Upper lobe of right lung (tissue), 1 donor: ENCODE results near the gene TMEM134. TPM values are rescaled to one million over a fixed set of nuclear protein-coding genes. Genes with fewer than 3 reads are reported as not detected.
A peak's percentile ranks its signal among the peaks of the same experiment; 100 is the strongest.

ENCODE experiments used
- ATAC-seq: fragments of 200-7000 bp; cut with Tn5 transposase; one replicate; pipeline ENCODE4 v1.9.1; 2020; ENCODE audit warnings: mild to moderate bottlenecking, moderate library complexity
- DNase-seq: peaks from one replicate; pipeline ENCODE4 v3.0.0-alpha.2; 2020
- H3K27ac ChIP-seq: fragments of 200-600 bp; one replicate; pipeline ENCODE4 v1.8.0; 2022
- H3K27me3 ChIP-seq: fragments of 200-600 bp; one replicate; pipeline ENCODE4 v1.8.0; 2022; ENCODE audit warnings: mild to moderate bottlenecking
- H3K36me3 ChIP-seq: fragments of 200-600 bp; one replicate; pipeline ENCODE4 v1.8.0; 2022
- H3K4me1 ChIP-seq: fragments of 200-600 bp; one replicate; pipeline ENCODE4 v1.8.0; 2022
- H3K4me3 ChIP-seq: fragments of 200-600 bp; one replicate; pipeline ENCODE4 v1.8.0; 2022; ENCODE audit warnings: mild to moderate bottlenecking
- H3K9me3 ChIP-seq: fragments of 200-600 bp; one replicate; pipeline ENCODE4 v1.8.0; 2022
- intact Hi-C: fragments of 100-400 bp; cut with DNase I; formaldehyde crosslinking; loops from one replicate; pipeline ENCODE4 v1.11.0; 2022
- total RNA-seq: library from RNA; stranded (reverse); fragmentation: NEBNext Ultra II Directional; extraction: Animal tissue kit (Norgen Biotek cat#: 25700); gene quantifications from one replicate; pipeline ENCODE4 v1.2.1, GENCODE V29; 2021
- TF ChIP-seq, protein P1 (sequence below): fragments of 200-600 bp; IDR thresholded peaks from one replicate; pipeline ENCODE4 v1.8.0; 2022; ENCODE audit warnings: antibody characterized with exemption
- donor health status: DM: no; HTN: yes; CAD: no; lungs with severe emphysema.

TMEM134 gene
- total RNA-seq, 1 donor from 2014 or later: 46.9 TPM

DNA sequence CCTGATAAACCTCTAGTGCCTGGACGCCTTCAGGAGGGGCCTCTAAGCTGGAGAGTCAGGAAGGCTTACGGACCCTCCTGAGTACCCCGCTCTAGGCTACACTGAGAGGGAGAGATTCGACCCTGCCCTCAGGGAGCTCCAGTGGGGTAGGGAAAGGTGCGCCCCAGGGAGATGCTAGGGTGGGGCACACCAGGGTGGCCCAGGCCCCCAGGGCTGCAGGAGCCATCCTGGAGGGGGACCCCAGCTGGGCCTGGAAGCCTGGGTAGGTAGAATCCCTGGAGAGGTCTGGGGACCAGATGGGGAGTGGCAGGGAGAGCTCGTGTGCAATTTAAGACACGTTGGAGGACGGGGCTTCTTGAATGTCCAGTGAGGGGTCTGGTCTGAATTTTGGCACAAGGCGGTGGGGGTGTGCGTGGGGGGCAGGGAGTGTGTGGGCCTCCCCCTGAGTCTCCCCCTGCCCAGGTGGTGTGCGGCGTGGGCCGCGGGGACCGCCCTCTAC lies 48.9 kb downstream of the TMEM134 start:
- no peak for DNase-seq
- ATAC-seq: no peak
- TF ChIP-seq, protein P1, sequence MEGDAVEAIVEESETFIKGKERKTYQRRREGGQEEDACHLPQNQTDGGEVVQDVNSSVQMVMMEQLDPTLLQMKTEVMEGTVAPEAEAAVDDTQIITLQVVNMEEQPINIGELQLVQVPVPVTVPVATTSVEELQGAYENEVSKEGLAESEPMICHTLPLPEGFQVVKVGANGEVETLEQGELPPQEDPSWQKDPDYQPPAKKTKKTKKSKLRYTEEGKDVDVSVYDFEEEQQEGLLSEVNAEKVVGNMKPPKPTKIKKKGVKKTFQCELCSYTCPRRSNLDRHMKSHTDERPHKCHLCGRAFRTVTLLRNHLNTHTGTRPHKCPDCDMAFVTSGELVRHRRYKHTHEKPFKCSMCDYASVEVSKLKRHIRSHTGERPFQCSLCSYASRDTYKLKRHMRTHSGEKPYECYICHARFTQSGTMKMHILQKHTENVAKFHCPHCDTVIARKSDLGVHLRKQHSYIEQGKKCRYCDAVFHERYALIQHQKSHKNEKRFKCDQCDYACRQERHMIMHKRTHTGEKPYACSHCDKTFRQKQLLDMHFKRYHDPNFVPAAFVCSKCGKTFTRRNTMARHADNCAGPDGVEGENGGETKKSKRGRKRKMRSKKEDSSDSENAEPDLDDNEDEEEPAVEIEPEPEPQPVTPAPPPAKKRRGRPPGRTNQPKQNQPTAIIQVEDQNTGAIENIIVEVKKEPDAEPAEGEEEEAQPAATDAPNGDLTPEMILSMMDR: no peak
- H3K36me3 ChIP-seq: no peaks in the 10 kb centered on the region
- H3K4me3 ChIP-seq: peak overlapping the region; percentile 54
- no peaks in the 10 kb centered on the region for H3K9me3 ChIP-seq
- intact Hi-C loops: no loop called here
- peaks cover 35% of the 10 kb centered on the region for H3K4me1 ChIP-seq
- no peaks in the 10 kb centered on the region for H3K27me3 ChIP-seq
- peak overlapping the region; percentile 79 for H3K27ac ChIP-seq

- TF ChIP-seq, protein P1: no peak
- Histone ChIP-seq H3K4me1 (peaks cover 40% of the 10 kb centered on the region), H3K27ac (peak overlapping the region; percentile 79), H3K4me3 (no peak overlapping the region), H3K9me3 (no peaks in the 10 kb centered on the region), H3K36me3 (no peaks in the 10 kb centered on the region), H3K27me3 (no peaks in the 10 kb centered on the region)
- DNase-seq (no peak), ATAC-seq (no peak)
- intact Hi-C loops: no loop called here
Measured at GRCh38 chr11:67419325-67420049, 49.6 kb downstream of the TMEM134 start.

DNA sequence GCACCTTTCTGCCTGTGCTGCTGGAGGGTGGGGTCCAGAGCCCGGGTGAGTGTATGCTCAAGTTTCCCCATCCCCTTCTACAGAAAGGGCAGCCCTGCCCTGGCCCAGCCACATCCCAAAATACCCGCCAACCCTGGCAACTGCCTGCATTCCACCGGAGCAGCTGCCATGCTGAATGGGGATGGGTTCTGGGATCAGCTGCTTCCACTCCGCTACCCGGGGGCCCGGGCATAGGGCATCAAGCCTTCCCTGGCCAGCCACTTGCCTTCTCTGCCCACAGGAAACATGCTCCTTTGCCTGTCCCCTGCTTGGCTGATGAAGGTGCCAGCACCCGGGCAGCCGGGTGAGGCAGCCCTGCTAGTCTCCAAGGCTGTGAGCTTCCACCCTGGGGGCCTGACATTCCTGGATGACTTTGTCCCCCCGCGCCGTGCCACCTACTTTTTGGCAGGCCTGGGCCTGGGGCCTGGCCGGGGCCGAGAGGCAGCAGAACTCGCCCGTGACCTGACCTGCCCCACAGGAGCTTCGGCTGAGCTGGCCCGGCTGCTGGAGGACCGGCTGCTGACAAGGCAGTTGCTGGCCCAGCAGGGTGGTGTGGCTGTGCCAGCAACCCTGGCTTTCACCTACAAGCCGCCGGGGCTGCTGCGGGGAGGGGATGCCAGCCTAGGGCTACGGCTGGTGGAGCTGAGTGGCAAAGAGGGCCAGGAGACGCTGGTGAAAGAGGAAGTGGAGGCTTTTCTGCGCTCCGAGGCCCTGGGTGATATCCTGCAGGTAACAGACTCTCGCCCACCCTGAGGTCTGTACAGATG lies 50.4 kb downstream of the TMEM134 start:
- DNase-seq (no peak), ATAC-seq (no peak)
- no peaks in the 10 kb centered on the region for H3K36me3 ChIP-seq
- intact Hi-C loops: no loop called here
- no peaks in the 10 kb centered on the region for H3K9me3 ChIP-seq
- TF ChIP-seq, protein P1: no peak
- no peak overlapping the region for H3K27ac ChIP-seq
- no peak overlapping the region for H3K4me3 ChIP-seq
- no peaks in the 10 kb centered on the region for H3K27me3 ChIP-seq
- peaks cover 40% of the 10 kb centered on the region for H3K4me1 ChIP-seq

- DNase-seq: no peak
- intact Hi-C loops: no loop called here
- no peaks in the 10 kb centered on the region for H3K9me3 ChIP-seq
- no peak overlapping the region for H3K4me3 ChIP-seq
- no peaks in the 10 kb centered on the region for H3K36me3 ChIP-seq
- peaks cover 40% of the 10 kb centered on the region for H3K4me1 ChIP-seq
- H3K27me3 ChIP-seq: no peaks in the 10 kb centered on the region
- no peak overlapping the region for H3K27ac ChIP-seq
- ATAC-seq: no peak
- TF ChIP-seq, protein P1: no peak
Measured at GRCh38 chr11:67417425-67417824, 51.6 kb downstream of the TMEM134 start.

DNA sequence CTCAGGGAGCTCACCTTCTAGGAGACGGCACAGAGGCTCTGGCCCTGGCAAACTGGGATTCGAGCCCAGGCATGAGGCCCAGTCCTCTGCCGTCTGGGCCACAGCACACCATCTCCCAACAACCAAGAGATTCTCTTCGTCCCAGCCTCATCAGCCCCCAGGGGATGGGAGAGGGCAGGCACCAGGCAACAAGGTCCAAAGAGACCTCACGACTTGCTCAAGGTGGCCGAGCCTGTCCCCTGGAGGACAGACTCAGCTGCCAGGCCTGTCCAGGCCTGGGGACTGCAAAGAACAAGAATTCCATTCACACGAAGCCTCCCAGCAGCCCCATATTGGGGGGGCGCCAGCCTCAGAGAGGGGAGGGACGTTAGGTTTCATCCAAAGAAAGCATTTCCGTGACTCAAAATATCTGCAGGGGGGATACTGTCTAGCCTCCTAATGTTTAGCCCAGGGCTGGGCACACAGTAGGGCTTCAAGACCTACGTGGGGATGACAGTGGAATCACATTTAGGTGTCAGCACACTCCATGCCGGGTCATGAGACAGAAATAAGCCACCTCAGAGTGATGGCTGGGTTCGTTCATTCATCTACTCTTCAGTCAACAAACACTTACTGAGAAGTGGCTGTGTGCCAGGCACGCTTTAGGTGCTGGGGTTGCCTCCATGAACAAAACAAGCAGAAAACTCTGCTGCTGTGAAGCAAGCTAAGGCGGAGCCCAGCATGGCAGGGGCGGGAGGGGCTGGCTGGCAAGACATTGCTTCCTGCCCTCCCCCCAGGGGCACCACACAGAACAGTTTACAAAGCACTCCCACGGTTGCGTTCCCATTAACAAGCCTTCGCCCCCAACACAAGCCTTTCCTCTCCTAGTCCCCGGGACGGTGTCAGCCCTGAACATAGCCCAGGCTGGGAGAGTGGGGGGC lies 52.4 kb downstream of the TMEM134 start:
- peak; percentile 78 for DNase-seq
- H3K4me1 ChIP-seq: peaks cover 40% of the 10 kb centered on the region
- no peak overlapping the region for H3K27ac ChIP-seq

More for the DNA sequence above, 52.4 kb downstream of the TMEM134 start:
- H3K27me3 ChIP-seq: no peaks in the 10 kb centered on the region
- intact Hi-C loops: no loop called here
- H3K36me3 ChIP-seq: no peaks in the 10 kb centered on the region
- TF ChIP-seq, protein P1: no peak
- no peak overlapping the region for H3K4me3 ChIP-seq
- H3K9me3 ChIP-seq: no peaks in the 10 kb centered on the region
- no peak for ATAC-seq
